HG03460 (cell line): ENCODE results near the gene RPS6KA3.

Source experiments
- ATAC-seq: cut with Tn5 transposase; IDR thresholded peaks from one replicate; pipeline ENCODE4 v1.9.1; 2021; ENCODE audit not compliant: unreplicated experiment

Gene RPS6KA3

DNA sequence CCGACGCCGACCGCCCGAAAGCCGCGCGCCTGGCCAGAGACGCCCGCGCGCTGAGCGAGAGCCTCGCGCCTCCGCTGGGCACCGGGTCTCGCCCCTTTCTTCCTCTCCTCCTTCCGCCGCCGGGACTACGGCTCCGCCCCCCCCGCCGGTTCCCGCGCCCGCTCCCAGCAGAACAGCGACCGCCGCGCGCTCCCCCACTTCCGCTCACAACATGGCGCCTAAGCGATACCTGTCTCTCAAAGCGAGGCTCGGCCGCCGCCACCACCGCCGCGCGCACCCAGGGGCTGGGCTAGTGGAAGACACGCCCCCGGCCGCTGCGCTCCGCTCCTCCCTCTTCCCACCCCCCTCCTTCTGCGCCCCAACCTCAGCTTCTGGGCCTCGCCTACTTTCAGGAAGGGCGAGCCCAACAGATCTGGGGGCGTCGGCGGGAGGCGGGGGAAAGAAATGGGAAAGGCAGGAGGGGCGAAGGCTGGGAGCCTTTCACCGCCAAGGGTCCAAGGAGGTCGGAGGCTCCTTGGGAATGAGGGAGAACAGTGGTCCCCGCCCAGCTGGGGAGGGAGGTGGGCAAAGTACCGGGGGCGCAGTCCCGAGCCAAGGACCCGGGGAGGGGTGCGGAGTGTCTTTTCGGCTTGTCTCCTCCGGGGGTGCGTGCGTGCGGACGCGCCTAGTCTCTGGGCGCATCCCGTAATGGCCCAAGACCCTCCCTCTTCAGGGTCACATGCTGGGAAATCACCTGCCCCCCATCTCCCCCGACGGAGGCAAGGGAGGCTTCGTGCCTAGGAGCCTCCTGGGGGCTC is at the start of gene RPS6KA3:
TSS of gene RPS6KA3 (minus strand) at position 100 of the 797 bp plus-strand sequence. CDS start 277 bp downstream, outside the sequence.
- ATAC-seq = peak; percentile 65

DNA sequence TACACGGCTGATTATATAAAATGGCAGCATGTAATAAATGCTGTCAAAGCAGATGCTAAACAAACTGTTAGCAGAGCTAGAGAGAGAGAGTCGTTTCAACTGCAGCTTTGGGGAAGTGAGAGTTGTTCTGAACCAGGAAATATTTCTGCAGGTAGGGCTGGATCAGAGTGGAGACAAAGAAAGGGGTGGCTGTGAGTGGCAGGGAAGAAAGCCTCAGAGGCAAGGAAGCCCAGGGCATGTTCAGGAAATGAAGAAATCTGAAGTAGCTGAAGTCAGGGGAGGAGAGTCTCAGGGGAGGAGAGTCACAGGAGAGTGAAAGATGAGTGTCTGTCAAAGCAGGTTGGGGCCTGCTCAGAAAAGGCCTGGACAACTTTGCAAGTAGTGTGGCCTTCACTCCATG is 48.4 kb upstream of the RPS6KA3 start:
- peak; percentile 83 for ATAC-seq

DNA sequence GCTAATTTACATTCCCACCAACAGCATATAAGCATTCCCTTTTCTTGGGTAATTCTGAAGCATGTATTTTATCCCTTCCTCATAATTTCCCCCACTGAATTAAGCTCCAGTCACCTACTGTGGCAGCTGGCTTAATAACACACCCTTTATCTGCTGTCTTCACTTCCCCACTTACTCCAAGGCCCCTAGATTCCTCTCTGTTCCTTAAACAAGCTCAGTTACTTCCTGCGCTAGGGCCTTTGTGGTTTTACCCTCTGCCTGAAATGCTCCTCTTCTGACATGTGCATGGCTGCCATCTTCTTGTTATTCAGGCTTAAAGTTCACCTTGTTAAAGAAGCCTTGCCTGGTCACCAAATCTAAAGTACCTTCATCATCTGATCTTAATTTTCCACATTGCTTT is 47.2 kb upstream of the RPS6KA3 start:
- no peak for ATAC-seq

DNA sequence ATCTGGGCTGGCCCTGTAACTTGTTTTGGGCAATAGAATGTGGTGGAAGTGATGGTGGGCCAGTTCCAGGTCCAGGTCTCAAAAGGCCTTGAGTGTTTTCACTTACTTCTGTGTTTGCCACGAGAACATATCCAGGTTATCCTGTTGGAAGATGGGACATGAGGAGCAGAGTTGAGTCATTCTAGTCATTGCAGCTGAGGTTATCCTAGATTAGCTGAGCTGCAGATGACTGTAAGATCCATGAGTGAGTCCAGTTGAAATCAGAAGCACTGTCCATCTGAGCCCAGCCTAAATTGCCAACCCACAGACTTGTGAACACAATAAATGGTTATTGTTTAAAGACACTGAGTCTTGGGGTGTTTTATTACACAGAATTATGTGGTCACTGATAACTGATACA is 45.3 kb upstream of the RPS6KA3 start:
- ATAC-seq = no peak

DNA sequence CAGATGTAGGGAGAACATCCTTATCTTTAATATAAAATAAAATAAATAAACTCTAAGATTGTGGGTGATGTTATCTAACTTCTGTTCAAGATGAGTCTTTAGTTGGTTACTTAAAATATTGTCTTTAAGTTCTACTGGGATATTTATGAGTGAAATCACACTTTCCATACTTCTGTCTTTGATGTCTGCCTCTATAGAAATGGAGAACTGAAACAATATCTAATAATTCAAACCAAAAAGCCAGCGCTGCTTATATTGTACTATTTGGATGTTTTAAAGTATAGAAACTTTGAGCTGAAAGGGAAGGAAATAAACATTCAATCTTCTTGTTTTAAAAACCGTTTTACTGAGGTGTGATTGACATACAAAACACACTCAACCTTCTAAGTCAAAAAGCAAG is 44.8 kb upstream of the RPS6KA3 start:
- no peak for ATAC-seq

DNA sequence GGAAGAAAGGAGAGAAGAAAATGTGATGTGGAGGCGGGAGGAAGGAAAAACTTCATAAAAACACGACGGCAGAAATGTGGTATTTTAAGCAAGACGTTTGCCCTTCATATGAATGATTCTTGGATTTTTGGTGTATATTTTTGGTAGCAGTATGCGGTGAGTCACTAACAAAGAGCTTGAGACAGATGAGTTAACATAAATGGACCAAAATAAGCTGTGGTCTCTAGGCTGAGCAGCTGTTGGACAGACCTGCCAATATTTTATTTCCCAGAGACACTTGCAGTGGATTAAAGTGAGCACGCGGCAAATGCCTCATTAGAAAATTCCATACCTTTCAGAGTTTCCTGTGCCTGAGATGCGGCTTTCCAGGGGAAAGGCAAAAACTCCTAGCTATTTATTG is 43.1 kb upstream of the RPS6KA3 start:
- no peak for ATAC-seq

DNA sequence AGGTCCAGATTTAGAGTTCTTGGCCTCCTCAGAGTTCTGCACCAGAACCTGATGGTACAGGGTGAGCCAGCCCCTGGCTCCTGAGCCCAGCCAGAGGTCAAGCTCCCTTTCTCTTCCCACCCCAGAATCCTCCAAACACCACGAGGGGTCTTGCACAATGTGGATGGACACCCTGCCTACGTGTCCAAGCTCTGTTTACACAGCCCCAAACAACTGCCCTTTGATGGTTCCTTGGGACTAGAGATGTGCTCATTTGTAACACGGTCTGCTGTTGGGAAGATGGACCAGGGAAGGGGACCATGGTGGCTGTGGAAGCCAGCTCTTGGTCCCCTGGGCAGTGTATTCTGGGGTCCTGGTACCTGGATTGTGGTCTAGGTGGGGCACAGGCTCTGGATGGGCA is 40.0 kb upstream of the RPS6KA3 start:
- ATAC-seq = no peak

DNA sequence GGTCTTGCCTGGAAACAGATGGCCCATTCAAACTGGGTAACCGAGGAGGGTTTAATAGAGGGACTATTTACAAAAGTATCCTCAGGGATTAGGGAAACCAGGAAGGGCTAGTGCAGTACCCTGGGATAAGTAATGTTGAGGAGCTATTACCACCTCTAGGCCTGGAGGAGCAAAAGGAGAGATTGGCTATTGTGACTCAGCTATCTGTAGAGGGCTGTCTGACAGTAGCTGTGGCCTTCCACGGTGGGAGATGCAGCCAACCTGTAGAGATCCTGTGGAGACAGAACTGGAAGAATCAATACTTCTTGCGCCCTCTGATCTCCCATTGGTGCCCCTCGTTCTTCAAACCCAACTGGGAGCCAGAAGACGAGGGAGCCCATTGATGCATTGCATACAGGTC is 34.1 kb upstream of the RPS6KA3 start:
- no peak for ATAC-seq

DNA sequence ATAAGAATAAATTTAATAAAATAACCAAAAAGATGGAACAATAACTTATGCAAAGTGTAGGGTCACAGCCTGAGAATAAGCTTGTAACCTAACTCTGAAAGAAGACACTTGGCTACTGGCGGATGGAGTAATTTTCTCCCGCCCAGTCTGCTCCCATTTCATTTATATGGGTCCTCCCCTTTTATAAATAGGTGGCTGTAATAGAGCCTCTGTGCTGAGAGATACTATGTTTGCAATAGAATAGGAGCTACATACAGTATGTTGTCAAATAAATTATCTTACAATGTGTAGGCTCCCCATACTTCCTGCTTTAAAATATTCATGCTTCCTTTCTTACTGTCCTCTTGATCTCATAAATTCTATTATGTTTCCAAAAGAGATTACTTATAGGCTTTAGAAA is 28.2 kb upstream of the RPS6KA3 start:
- ATAC-seq = no peak

DNA sequence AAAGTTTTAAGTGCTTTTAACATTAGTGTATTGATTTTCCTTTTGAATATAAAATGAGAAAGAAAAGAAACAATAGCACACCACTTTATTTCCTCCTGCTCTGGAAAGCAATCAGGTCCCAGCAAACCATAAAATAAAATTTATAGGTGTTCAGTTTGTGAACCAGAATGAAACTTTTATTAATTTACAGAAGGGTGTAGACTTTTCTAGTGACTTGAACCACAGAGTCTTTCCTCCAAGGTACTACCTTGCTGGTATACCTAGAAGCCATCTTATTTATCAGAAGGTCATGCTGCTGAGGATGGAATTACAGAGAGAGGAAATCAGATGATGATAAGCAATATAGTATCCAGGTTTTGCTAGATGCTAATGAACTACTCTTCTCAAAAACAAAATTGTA is 27.6 kb upstream of the RPS6KA3 start:
- no peak for ATAC-seq

DNA sequence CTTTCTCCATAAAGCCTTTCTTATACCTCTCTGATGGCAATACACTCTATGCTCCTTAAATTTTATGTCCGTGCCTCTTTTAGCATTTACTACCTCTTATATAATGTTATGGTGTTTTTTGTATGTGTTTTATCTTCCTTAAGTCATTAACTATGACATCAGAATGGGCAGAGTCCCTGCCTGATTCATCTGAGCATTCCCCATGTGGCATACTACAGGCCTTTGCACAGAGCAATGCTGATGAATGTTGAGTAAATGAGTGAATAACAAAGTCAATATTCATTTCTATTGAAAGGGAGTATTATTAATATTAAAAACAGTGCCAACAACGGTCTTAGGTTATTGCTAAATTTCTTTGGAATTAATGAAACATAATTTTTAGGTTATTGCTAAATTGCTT is 18.8 kb upstream of the RPS6KA3 start:
- ATAC-seq = no peak

DNA sequence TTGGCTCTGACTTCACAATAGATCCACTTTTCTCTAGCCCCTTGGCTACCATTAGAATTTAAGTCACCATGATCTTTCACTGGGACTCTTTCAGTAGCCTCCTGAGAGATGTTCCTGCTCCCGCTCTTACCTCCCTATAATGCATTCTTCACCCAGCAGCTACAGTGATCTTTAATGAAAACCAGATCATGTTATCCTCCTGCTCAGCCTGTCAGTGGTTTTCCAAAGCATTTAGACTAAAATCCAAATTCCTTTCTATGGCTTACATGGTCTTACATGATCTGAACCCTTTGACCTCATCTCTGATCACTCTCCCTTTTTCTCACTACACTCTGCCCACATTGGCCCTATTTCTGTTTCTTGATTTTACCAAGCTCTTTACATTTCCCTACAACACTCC is 18.3 kb upstream of the RPS6KA3 start:
- no peak for ATAC-seq

DNA sequence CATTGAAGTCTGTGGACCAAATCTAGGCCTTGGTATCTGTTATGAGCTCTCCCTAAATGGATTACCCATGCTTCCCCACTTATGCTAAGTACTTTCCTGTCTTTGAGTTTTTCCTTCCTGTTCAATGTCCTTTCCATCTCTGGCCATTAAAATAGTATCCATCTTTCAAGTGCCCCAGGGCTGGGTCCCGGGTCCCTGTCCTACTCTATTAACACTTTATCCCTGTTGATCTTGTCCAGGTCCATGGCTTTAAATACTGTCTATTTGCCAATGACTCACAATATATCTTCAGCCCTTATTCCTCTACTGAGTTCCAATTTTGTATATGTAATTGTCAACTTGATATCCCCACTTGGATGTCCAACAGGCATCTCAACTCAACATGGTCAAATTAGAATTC is 17.7 kb upstream of the RPS6KA3 start:
- no peak for ATAC-seq

DNA sequence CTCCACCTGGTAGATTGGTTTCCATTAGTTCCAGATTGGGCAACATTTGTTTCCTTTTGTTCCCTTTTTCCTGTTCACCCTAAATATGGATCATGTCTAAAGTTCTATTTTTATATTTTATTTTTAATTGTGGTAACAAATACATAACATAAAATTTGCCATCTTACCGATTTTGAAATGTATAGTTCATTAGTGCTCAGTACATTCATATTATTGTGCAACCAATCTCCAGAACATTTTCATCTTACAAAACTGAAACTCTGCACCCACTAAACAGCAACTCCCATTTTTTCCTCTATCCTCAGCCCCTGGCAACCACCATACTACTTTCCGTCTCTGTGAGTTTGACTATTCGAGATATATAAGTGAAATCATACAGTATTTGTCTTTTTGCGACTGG is 14.2 kb upstream of the RPS6KA3 start:
- ATAC-seq = no peak

DNA sequence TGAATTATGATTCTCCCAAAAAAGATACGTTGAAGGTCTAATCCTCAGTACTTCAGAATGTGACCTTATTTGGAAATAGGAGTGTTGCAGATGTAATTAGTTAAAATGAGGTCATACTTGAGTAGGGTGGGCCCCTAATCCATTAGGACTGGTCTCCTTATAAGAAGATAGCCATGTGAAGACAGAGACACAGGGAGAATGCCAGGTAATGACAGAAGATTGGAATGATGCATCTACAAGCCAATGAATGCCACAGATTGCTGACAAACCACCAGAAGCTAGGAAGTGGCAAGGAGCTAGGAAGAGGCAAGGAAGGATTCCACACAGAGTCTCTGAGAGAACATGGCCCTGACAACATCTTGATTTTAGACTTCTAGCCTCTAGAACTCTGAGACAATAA is 7.4 kb upstream of the RPS6KA3 start:
- no peak for ATAC-seq

DNA sequence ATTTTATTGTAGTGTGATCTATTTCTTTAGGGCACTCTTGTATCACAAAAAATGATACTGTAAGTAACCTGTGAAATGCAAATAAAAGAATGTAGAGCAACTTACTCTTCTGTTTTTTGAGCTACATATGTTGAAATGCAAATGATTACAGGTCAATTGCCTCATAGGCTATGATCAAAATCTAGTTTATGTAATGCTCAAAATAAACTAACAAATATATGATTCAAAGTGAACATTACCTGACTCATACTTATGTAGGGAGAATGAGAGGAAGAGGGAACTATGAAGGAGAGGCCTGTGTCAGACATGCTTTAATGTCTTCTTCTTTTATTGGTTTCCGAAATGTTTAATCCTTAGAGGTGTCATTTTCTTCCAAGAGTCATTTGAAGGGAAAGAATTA is 5.0 kb upstream of the RPS6KA3 start:
- ATAC-seq = no peak

DNA sequence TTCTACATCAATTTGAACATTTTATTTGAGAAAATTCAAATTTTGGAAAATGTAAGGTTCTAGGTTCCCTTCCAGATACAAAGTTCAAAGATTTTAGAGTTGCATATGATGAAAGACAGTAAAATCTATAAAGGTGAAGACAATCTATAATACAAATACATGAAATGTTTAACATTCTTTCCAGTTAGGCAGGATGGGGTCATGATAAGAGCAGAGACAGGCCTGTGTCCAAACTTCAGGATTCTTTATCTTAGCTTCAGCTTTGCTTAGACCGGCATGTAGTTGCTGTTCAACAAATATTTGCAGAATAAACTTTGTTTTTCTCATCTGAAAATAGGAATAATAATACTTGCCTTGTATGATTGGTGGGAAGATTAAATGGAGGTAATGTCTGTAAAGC is 4.5 kb upstream of the RPS6KA3 start:
- ATAC-seq = no peak

DNA sequence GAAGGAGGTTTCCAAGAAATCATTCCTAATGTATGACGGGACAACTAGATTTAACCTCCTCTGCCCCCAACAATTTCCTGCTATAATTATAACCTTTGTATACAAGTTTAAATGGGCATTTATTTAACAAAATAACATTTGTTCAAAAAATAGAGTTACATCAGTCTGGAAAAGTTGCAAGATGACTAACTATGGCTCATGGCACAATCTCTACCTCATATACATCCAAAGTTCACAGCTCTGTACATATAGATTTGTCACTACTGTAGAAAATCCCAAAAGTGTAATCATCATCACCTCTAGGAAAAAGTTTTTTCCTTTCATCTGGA is 3.8 kb upstream of the RPS6KA3 start:
- no peak for ATAC-seq

DNA sequence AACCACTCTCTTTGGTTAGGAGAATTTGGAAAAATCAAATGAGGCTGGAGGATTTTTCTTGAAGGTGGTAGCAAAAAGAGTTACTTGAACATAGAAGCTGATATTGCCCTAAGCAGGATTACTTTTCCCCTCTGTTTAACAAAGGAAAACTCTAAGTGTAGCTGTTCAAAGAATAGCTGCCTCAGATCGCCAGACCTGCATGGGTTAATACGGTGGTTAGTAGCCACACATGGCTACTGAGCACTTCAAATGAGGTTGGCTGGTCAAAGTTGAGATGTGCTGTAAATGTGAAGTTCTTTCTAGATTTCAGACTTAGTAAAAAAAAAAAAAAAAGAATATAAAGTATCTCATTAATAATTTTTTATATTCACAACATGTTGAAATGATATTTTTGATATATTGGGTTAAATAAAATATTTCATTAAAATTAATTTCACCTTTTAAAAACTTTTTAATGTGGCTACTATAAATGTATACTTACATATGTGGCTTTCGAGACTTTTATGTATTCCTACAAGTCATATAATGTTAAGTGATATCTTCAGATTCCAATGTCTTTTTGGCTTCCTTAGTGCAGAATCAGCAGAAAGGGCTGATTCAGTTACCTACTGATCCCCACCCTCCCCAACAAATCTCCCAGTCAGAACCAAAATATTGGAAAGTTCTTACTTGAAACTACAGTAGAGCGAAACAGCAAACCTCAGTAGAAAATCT is 3.3 kb upstream of the RPS6KA3 start:
- ATAC-seq = no peak

DNA sequence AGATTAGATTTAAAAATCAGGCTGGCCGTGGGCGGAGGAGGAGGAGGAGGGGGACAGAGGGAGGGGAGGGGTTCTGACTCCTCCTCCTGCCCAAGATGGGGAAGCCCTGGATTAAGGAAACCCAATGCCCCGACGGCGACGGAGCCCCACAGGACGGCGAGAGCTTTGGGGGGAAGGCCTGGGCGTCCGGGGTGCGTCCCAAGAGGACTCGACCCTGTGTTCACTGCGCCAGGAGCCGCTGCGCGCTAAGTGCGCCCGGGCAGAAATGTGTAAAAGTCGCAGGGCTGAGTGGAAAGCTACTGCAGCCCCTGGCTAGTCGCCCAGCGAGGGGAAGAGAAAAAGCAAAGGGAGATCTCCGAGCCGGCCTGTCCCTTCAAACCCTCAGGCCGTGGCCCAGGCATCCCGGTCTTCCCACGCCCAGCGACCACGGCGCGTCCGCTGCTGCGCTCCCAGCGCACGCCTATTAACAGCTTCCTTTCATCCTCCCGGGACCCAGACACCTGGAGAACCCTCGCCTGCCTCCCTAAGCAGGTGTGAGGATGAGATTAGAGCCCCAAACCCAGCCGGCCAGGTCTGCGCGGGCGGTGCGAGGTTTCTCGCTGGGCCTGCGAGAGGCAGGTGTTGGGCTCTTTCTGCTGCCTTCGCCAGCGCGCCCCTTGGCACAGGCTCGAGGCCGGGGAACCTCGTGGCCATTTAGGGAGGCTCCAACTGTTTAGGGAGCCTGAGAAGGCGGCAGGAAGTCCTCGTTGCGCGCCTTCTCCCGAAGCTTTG is 1.4 kb upstream of the RPS6KA3 start:
- no peak for ATAC-seq

DNA sequence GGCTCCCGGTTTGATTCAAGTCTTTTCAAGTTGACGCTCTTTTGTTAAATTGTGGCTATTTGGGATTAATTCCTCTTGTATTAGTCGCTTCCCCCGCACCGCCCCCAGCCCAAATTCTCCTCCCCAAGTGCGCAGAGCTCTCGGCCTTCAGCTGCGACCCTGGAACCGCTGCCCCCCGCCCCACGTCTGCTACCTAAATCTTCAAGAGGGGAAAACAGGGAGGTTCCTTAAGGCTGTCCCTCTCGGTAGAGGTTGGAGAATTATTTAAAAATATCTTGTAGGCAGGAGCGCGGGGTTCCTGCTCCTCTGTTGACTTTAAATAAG is 860 bp upstream of the RPS6KA3 start:
- ATAC-seq = no peak
